RWPE2 (cell line): ENCODE data around the gene DCAF15.

Experiments
- ATAC-seq: fragments of 200-7000 bp; cut with Tn5 transposase; 3 replicates; pipeline ENCODE4 v1.9.1; 2021; ENCODE audit warnings: low read depth
- DNase-seq: peaks from one replicate; pipeline ENCODE4 v3.0.0-alpha.2; 2020; ENCODE audit warnings: low spot score
- H3K27ac ChIP-seq: fragments of 450-650 bp; 2 replicates; pipeline ENCODE4 v1.5.1; 2017; ENCODE audit warnings: mild to moderate bottlenecking; ENCODE audit not compliant: poor library complexity, severe bottlenecking
- H3K27me3 ChIP-seq: fragments of 250-450 bp; sonication (Bioruptor Pico); 2 replicates; pipeline ENCODE4 v1.5.1; 2021; ENCODE audit warnings: mild to moderate bottlenecking, moderate library complexity; ENCODE audit not compliant: insufficient read depth, poor library complexity, severe bottlenecking
- H3K36me3 ChIP-seq: fragments of 250-450 bp; sonication (Bioruptor Pico); 2 replicates; pipeline ENCODE4 v1.5.1; 2020; ENCODE audit warnings: low read depth, mild to moderate bottlenecking, moderate library complexity
- H3K4me1 ChIP-seq: fragments of 250-450 bp; sonication (Bioruptor Pico); 2 replicates; pipeline ENCODE4 v1.5.1; 2021; ENCODE audit warnings: mild to moderate bottlenecking, moderate library complexity; ENCODE audit not compliant: insufficient read depth, poor library complexity, severe bottlenecking
- H3K4me3 ChIP-seq: fragments of 250-450 bp; sonication (Bioruptor Pico); 2 replicates; pipeline ENCODE4 v1.5.1; 2021; ENCODE audit warnings: mild to moderate bottlenecking, moderate library complexity; ENCODE audit not compliant: severe bottlenecking
- H3K9me3 ChIP-seq: fragments of 250-450 bp; sonication (Bioruptor Pico); 2 replicates; pipeline ENCODE4 v1.5.1; 2021; ENCODE audit warnings: mild to moderate bottlenecking, moderate library complexity; ENCODE audit not compliant: severe bottlenecking
- TF ChIP-seq, protein P1 (sequence below): fragments of 450-650 bp; IDR thresholded peaks from one replicate; pipeline ENCODE4 v1.5.1; 2017; ENCODE audit warnings: mild to moderate bottlenecking, moderate library complexity; ENCODE audit not compliant: poor library complexity, severe bottlenecking

The DCAF15 gene

DNA sequence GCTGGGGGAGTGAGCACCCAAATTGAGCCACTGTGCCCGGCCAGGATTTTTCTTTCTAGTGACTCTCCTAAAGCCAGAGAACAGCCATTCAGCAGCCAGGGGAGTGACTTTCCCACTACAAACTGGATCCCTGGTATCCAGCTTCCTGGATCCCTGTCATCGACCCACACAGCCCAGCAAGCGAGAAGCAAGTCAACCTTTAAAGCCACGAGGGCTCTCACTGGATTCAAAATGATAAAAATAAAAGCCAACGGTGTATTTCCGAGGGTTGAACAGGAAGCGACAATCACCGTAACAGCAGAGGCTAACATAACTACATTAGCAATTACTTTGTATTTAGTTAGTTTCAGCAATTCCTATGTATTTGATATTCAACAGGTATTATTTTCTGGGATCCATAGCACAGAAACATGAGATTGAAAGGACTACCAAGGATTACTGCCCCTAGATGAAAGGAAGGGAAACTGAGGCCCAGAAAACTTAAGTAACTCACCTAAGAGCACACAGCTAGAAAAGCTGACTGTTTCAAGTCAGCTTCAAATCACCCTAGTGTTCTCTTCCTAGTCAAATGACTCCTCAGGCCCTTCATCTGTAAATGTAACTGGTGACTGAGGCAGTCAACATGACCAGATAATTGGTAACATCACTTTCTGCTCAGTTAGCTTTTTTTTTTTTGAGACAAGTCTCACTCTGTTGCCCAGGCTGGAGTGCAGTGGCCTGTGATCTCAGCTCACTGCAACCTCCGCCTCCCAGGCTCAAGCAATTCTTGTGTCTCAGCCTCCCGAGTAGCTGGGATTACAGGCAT is 51.1 kb downstream of the DCAF15 start:
- H3K4me3 ChIP-seq: no peak overlapping the region
- DNase-seq (no peak), ATAC-seq (no peak)
- no peaks in the 10 kb centered on the region for H3K27me3 ChIP-seq
- peaks cover 5% of the 10 kb centered on the region for H3K4me1 ChIP-seq
- no peak overlapping the region for H3K27ac ChIP-seq
- TF ChIP-seq, protein P1, sequence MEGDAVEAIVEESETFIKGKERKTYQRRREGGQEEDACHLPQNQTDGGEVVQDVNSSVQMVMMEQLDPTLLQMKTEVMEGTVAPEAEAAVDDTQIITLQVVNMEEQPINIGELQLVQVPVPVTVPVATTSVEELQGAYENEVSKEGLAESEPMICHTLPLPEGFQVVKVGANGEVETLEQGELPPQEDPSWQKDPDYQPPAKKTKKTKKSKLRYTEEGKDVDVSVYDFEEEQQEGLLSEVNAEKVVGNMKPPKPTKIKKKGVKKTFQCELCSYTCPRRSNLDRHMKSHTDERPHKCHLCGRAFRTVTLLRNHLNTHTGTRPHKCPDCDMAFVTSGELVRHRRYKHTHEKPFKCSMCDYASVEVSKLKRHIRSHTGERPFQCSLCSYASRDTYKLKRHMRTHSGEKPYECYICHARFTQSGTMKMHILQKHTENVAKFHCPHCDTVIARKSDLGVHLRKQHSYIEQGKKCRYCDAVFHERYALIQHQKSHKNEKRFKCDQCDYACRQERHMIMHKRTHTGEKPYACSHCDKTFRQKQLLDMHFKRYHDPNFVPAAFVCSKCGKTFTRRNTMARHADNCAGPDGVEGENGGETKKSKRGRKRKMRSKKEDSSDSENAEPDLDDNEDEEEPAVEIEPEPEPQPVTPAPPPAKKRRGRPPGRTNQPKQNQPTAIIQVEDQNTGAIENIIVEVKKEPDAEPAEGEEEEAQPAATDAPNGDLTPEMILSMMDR: no peak
- H3K9me3 ChIP-seq: peaks cover 6% of the 10 kb centered on the region
- H3K36me3 ChIP-seq: peaks cover 14% of the 10 kb centered on the region

DNA sequence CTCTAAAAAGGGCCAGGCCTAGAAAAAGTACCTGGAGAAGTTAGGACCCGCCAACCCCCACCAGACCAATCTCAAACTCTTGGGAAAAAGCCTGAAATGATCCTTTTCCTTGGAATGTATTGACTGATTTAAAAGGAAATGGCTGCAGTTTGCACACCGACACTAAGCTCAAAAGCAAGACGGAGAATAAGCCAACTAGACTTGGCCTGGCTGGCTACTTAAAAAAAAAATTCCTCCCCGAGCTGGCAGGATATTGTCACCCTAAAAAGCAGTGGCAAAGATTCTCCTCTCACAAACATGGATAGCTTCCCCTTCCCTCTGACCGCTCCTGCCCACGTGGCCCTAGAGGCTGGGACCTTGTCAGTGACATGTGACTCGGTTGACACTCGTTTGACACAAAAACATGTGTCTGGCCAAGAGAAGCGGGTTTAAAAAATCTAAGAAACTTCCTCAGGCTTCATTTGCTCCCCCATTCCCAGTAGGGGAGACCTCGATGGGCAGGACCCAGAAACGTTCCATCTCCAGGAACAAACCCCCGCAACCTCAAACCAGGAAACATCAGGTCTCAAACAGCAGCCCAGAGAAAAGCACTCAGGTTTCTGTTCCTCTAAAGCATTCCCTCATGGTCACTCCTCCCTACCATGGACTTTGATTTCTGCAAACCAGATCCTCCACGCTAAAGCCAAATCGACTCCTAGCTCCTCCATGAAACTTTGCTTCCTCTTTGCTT is 52.5 kb downstream of the DCAF15 start:
- H3K4me3 ChIP-seq: no peak overlapping the region
- DNase-seq: no peak
- no peak for ATAC-seq
- H3K4me1 ChIP-seq: peaks cover 5% of the 10 kb centered on the region
- peak overlapping the region; percentile 69 for H3K27ac ChIP-seq
- TF ChIP-seq, protein P1: no peak
- H3K9me3 ChIP-seq: no peaks in the 10 kb centered on the region
- H3K36me3 ChIP-seq: peaks cover 3% of the 10 kb centered on the region
- H3K27me3 ChIP-seq: no peaks in the 10 kb centered on the region

DNA sequence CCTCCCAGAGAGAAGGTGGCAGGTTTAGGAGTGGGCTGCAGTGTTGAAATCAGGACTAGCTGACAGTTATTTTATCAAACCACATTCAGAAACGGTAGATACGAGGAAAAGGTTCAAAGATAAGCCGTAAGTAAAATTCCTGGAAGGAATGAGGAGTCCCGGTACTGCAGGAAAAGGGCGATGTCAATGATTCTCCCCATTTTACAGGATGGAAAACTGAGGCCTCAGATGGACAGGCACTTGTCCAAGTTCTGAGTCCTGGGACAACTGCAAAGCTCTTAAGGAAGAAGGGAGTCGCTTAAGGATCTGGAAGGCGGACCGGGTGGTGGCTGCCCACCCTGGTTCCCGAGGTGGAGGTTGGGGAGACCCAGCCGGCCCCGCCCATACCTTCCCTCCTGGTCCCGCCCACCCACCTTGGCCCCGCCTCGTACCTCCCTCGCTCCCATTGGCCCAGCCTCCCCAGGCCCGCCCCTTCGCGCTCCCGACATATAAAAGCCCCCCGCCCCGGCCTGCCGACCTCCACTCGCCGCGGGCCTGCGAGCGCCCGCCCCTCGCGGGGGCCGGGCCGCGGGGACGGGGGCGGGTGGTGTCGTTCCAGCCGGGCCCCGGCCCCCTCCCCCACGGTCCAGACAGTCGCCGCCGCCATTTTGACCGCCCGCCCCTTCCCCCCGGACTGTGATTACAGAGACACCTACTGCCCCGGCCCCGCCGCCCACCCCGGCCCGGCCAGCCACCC is 53.2 kb downstream of the DCAF15 start:
- H3K36me3 ChIP-seq: no peaks in the 10 kb centered on the region
- ATAC-seq (peak; percentile 42), DNase-seq (peak; percentile 84)
- H3K9me3 ChIP-seq: no peaks in the 10 kb centered on the region
- H3K27me3 ChIP-seq: no peaks in the 10 kb centered on the region
- peaks cover 5% of the 10 kb centered on the region for H3K4me1 ChIP-seq
- H3K4me3 ChIP-seq: peak overlapping the region; percentile 62
- peak overlapping the region; percentile 69 for H3K27ac ChIP-seq
- TF ChIP-seq, protein P1: no peak

DNA sequence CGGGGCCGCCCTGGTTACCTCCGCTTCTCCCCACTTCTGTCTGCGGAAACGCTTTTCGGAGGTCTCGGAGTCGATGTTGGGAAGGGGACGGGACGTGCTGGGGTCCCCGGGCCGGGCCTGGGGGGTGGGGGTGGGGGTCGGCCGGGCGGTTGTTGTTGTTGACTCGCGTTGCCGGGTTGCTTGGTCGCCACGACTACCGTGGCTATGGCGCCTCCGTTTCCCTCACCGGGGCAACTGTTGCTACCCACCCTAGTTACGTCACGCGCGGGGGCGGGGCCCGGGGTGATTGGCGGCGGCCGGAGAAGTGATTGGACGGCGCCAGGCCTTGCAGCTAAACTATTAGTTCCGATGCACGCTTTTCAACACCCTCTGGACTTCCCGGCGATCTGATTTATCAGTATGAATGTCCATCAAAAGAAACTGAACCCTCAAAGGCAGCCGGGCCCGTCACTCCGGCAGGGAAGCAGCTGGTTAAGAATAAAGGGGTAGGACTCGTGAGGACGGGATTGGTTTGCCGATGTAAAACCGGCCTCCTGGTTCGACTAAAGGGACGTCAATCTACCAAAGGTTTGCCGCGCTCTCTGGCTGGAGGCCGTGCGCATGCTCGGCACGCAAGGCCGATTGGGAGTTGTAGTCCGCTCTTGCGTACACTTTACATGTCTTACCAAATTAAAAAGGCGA is 53.9 kb downstream of the DCAF15 start, which contains the start of gene RFX1:
Gene RFX1 (minus strand): TSS at position 236 of the 681 bp plus-strand sequence. CDS start 12,477 bp downstream, outside the sequence.
- Histone ChIP-seq H3K4me3 (peak within 1 kb of the TSS; percentile 62), H3K27me3 (no peaks in the 10 kb centered on the region), H3K9me3 (no peaks in the 10 kb centered on the region), H3K4me1 (peaks cover 5% of the 10 kb centered on the region), H3K36me3 (no peaks in the 10 kb centered on the region), H3K27ac (peak within 1 kb of the TSS; percentile 69)
- DNase-seq: peak; percentile 98
- ATAC-seq: peak; percentile 92
- TF ChIP-seq, protein P1: no peak
